CD8-positive, alpha-beta memory T cell (primary cell): ENCODE results near the gene KLHL2. TPM values are rescaled to one million over a fixed set of nuclear protein-coding genes. Genes with fewer than 3 reads are reported as not detected.
"Not testable (repeated sequence)": the region's sequence is repeated elsewhere in the genome, so short reads cannot be mapped to it uniquely, and the experiment has no call there.

Experiments used
- CTCF ChIA-PET: fragments of 350-600 bp; sonication (Branson Sonifier 250); formaldehyde crosslinking; loops from one replicate; lab custom pipeline; 2021; ENCODE audit warnings: antibody characterized with exemption; lab: Charles Lee
- POLR2A ChIA-PET: fragments of 350-600 bp; sonication (Branson Sonifier 250); formaldehyde crosslinking; loops from one replicate; lab custom pipeline; 2021; ENCODE audit warnings: antibody characterized with exemption; lab: Charles Lee
- DNase-seq, 5 donors: peaks; one replicate each; pipeline versions ENCODE4 v3.0.0 to v3.0.0-alpha.2; 2020 to 2022; ENCODE audit warnings: mixed read lengths in 1 of 5
- H3K27ac ChIP-seq: one replicate; pipeline ENCODE4 v1.7.0; 2013; ENCODE audit warnings: low read depth, mild to moderate bottlenecking, low read length, moderate library complexity
- H3K27me3 ChIP-seq: 2 replicates; pipeline ENCODE4 v1.7.0; 2013; ENCODE audit warnings: low read length, mild to moderate bottlenecking; ENCODE audit not compliant: insufficient read depth, poor library complexity, severe bottlenecking
- H3K36me3 ChIP-seq: 2 replicates; pipeline ENCODE4 v1.7.0; 2013; ENCODE audit warnings: mild to moderate bottlenecking, low read length, moderate library complexity; ENCODE audit not compliant: insufficient read depth
- H3K4me1 ChIP-seq: 2 replicates; pipeline ENCODE4 v1.7.0; 2013; ENCODE audit warnings: mild to moderate bottlenecking, low read length, moderate library complexity; ENCODE audit not compliant: insufficient read depth
- H3K4me3 ChIP-seq: 2 replicates; pipeline ENCODE4 v1.7.0; 2013; ENCODE audit warnings: mild to moderate bottlenecking, low read length
- H3K9me3 ChIP-seq: 2 replicates; pipeline ENCODE4 v1.7.0; 2013; ENCODE audit warnings: mild to moderate bottlenecking, low read length
- H3K27ac Mint-ChIP-seq, 8 donors: one replicate each; pipeline ENCODE4 v1.8.0; 2020 to 2021; ENCODE audit warnings: mixed read lengths in 8 of 8, mild to moderate bottlenecking in 6 of 8, inconsistent platforms in 3 of 8, moderate library complexity in 3 of 8
- H3K27me3 Mint-ChIP-seq, 2 donors: one replicate each; pipeline ENCODE4 v1.8.0; 2020 to 2021; ENCODE audit warnings: mixed read lengths in 2 of 2, mild to moderate bottlenecking in 1 of 2, moderate library complexity in 1 of 2
- H3K36me3 Mint-ChIP-seq, 3 donors: one replicate each; pipeline ENCODE4 v1.8.0; 2020 to 2021; ENCODE audit warnings: mixed read lengths in 3 of 3, inconsistent platforms in 1 of 3, mild to moderate bottlenecking in 1 of 3
- H3K4me1 Mint-ChIP-seq, 3 donors: one replicate each; pipeline ENCODE4 v1.8.0; 2020 to 2021; ENCODE audit warnings: mixed read lengths in 3 of 3, inconsistent platforms in 1 of 3, mild to moderate bottlenecking in 1 of 3
- H3K4me3 Mint-ChIP-seq, 7 donors: one replicate each; pipeline ENCODE4 v1.8.0; 2020 to 2021; ENCODE audit warnings: mixed read lengths in 7 of 7, mild to moderate bottlenecking in 6 of 7, moderate library complexity in 4 of 7, inconsistent platforms in 2 of 7
- H3K9me3 Mint-ChIP-seq, 5 donors: one replicate each; pipeline ENCODE4 v1.8.0; 2020 to 2022; ENCODE audit warnings: mixed read lengths in 5 of 5, mild to moderate bottlenecking in 3 of 5, moderate library complexity in 2 of 5, inconsistent platforms in 1 of 5
- polyA plus RNA-seq: library from polyadenylated mRNA; unstranded; fragments of 300-500 nt; fragmentation: Illumina TruSeq; gene quantifications from one replicate; pipeline ENCODE4 v1.2.3, GENCODE V29; 2021
- total RNA-seq, 2 experiments: library from RNA; stranded (reverse); gene quantifications; one replicate each; pipeline ENCODE4 v1.2.3, GENCODE V29; 2021

The KLHL2 gene
- total RNA-seq (10 to 100 TPM; 25.7 to 25.9 TPM), polyA plus RNA-seq (5.2 TPM)

- peak within 1 kb of the TSS; percentile 40 for H3K27ac ChIP-seq
- ChIA-PET POLR2A (interaction anchor here (0.5 to 1.6 kb wide), 3 partner anchors 13 to 120 kb away, joined by 3 to 9 read pairs (median 5); partner anchors contain the start of gene MSMO1), CTCF (no interaction called here)
- Mint-ChIP-seq H3K4me3 (peak within 1 kb of the TSS; percentile 92 to 96 (median 94)), H3K9me3 (no peaks in the 10 kb centered on the region), H3K4me1 (peaks cover 51 to 71% (median 70%) of the 10 kb centered on the region in 3 donors), H3K27ac (peak within 1 kb of the TSS; percentile 51 to 95 (median 91)), H3K36me3 (peaks cover 0 to 7% (median 0%) of the 10 kb centered on the region in 3 donors), H3K27me3 (no peaks in the 10 kb centered on the region)
- peak within 1 kb of the TSS; percentile 85 for H3K4me3 ChIP-seq
- no peaks in the 10 kb centered on the region for H3K36me3 ChIP-seq
- no peaks in the 10 kb centered on the region for H3K9me3 ChIP-seq
- H3K4me1 ChIP-seq = peaks cover 43% of the 10 kb centered on the region
- H3K27me3 ChIP-seq = no peaks in the 10 kb centered on the region
- peak; percentile 49 to 73 (median 68) for DNase-seq
Measured at GRCh38 chr4:165207431-165208220, at the start of gene KLHL2. KLHL2 (plus strand) TSS chr4:165207561; CDS start chr4:165207877, 316 bp downstream.

DNA sequence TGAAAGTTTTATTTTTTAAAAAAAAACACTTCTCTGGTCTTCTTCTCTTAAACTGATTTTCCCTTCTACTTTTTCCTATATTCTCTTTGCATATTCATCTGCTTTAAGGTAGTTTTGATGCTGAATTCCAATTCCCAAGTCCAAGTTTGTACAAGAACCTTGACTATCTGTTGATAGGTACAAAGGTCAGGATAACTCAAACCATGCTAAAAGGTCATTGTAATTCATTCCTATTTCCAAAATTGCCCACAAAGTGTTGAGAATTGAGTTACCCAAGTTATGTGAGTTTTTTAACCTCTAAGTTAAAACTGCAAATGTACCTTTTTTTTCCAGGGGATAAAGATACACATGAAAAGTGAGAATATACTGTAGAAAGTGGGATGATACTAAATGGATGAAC lies 48.6 kb upstream of the KLHL2 start:
- no peak for DNase-seq
- peaks cover 20 to 48% of the 10 kb centered on the region in 2 donors for H3K27me3 Mint-ChIP-seq
- no peaks in the 10 kb centered on the region for H3K9me3 ChIP-seq
- ChIA-PET CTCF (no interaction called here), POLR2A (no interaction called here)
- H3K27ac ChIP-seq = no peak overlapping the region
- H3K27ac Mint-ChIP-seq = peak overlapping the region in 1 of 8 donors; percentile 55
- no peaks in the 10 kb centered on the region for H3K27me3 ChIP-seq
- H3K36me3 Mint-ChIP-seq = no peaks in the 10 kb centered on the region
- H3K4me3 Mint-ChIP-seq = no peak overlapping the region
- H3K4me1 ChIP-seq = no peaks in the 10 kb centered on the region
- H3K36me3 ChIP-seq = no peaks in the 10 kb centered on the region
- H3K9me3 Mint-ChIP-seq = peaks cover 0 to 3% (median 0%) of the 10 kb centered on the region in 5 donors
- no peaks in the 10 kb centered on the region for H3K4me1 Mint-ChIP-seq
- H3K4me3 ChIP-seq = no peak overlapping the region

DNA sequence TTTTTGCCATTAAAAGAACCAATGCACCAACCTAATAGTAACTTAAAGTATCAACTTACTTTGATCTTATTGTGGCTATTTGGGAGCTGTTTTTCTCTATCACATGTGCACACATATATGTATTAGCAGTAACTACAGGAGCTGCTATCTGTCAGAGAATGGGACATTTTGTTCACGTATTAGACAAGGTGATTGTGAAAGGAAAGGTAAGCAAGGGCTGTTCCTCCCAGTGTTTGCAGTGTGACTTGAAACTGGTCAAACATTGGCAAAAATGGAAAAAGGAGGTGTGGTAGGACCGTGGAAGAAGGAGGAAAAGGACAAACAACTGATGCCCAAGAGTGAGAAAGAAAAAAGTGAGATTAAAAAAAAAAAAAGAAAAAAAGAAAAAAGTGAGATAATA lies 43.1 kb upstream of the KLHL2 start:
- Mint-ChIP-seq H3K4me1 (no peaks in the 10 kb centered on the region), H3K9me3 (peaks cover 0 to 7% (median 6%) of the 10 kb centered on the region in 5 donors), H3K36me3 (peaks cover 0 to 4% (median 0%) of the 10 kb centered on the region in 3 donors), H3K27me3 (peaks cover 11 to 42% of the 10 kb centered on the region in 2 donors), H3K27ac (no peak overlapping the region), H3K4me3 (no peak overlapping the region)
- CTCF ChIA-PET = interaction anchor here (1.3 to 1.6 kb wide), 2 partner anchors 12 to 14 kb away, joined by 3 read pairs; no protein-coding TSS in a partner anchor
- no peak for DNase-seq
- Histone ChIP-seq H3K27ac (no peak overlapping the region), H3K27me3 (no peaks in the 10 kb centered on the region), H3K4me1 (no peaks in the 10 kb centered on the region), H3K36me3 (no peaks in the 10 kb centered on the region), H3K9me3 (no peaks in the 10 kb centered on the region), H3K4me3 (no peak overlapping the region)
- POLR2A ChIA-PET = no interaction called here

- DNase-seq, H3K27ac ChIP-seq, CTCF ChIA-PET, H3K27ac Mint-ChIP-seq, H3K4me3 ChIP-seq, H3K27me3 ChIP-seq, H3K4me1 Mint-ChIP-seq, H3K36me3 ChIP-seq, POLR2A ChIA-PET, H3K36me3 Mint-ChIP-seq, H3K9me3 ChIP-seq, H3K4me3 Mint-ChIP-seq, H3K4me1 ChIP-seq, H3K9me3 Mint-ChIP-seq: not testable (repeated sequence)
- H3K27me3 Mint-ChIP-seq = peaks cover 11 to 32% of the 10 kb centered on the region in 2 donors
Measured at GRCh38 chr4:165166872-165167271, 40.5 kb upstream of the KLHL2 start.

- no peak overlapping the region for H3K4me3 Mint-ChIP-seq
- Histone ChIP-seq H3K9me3 (no peaks in the 10 kb centered on the region), H3K36me3 (no peaks in the 10 kb centered on the region), H3K4me1 (no peaks in the 10 kb centered on the region), H3K27me3 (no peaks in the 10 kb centered on the region), H3K27ac (no peak overlapping the region), H3K4me3 (no peak overlapping the region)
- H3K4me1 Mint-ChIP-seq = no peaks in the 10 kb centered on the region
- peaks cover 0 to 4% (median 0%) of the 10 kb centered on the region in 3 donors for H3K36me3 Mint-ChIP-seq
- DNase-seq = no peak
- CTCF ChIA-PET = no interaction called here
- POLR2A ChIA-PET = no interaction called here
- peaks cover 0 to 7% (median 6%) of the 10 kb centered on the region in 5 donors for H3K9me3 Mint-ChIP-seq
- H3K27me3 Mint-ChIP-seq = peaks cover 11 to 34% of the 10 kb centered on the region in 2 donors
- H3K27ac Mint-ChIP-seq = no peak overlapping the region
Measured at GRCh38 chr4:165167650-165168049, 39.7 kb upstream of the KLHL2 start.

GRCh38 chr4:165170819-165171218 lies 36.5 kb upstream of the KLHL2 start:
- no peak overlapping the region for H3K4me3 Mint-ChIP-seq
- CTCF ChIA-PET = interaction anchor here (0.9 kb wide), 1 partner anchor 12 kb away, joined by 3 read pairs; no protein-coding TSS in a partner anchor
- H3K9me3 Mint-ChIP-seq = peaks cover 0 to 10% (median 7%) of the 10 kb centered on the region in 5 donors

DNA sequence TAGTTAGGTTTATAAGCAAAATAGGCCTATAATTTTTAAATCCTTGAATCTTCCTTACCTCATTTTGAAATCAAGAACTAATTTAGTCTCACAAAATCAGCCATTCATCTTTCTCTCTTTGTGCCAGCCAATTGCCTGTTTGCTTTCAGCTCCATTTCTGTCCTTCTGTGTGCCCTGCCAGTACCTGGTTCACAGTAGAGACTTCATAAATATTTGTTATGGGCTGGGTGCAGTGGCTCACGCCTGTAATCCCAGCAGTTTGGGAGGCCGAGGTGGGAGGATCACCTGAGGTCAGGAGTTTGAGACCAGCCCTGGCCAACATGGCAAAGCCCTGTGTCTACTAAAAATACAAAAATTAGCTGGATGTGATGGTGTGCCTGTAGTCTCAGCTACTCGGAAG lies 31.9 kb upstream of the KLHL2 start:
- H3K9me3 Mint-ChIP-seq, H3K27me3 ChIP-seq, H3K36me3 Mint-ChIP-seq, H3K27ac Mint-ChIP-seq, H3K36me3 ChIP-seq, H3K4me3 Mint-ChIP-seq, H3K4me3 ChIP-seq, POLR2A ChIA-PET, H3K4me1 Mint-ChIP-seq, H3K27ac ChIP-seq, DNase-seq, H3K4me1 ChIP-seq, H3K9me3 ChIP-seq: not testable (repeated sequence)
- CTCF ChIA-PET = interaction anchor here (1.3 kb wide), 1 partner anchor 11 kb away, joined by 3 read pairs; no protein-coding TSS in a partner anchor
- peaks cover 10 to 40% of the 10 kb centered on the region in 2 donors for H3K27me3 Mint-ChIP-seq

More at GRCh38 chr4:165170819-165171218, 36.5 kb upstream of the KLHL2 start:
- Mint-ChIP-seq H3K27me3 (peaks cover 8 to 34% of the 10 kb centered on the region in 2 donors), H3K36me3 (no peaks in the 10 kb centered on the region), H3K27ac (no peak overlapping the region), H3K4me1 (no peaks in the 10 kb centered on the region)
- POLR2A ChIA-PET = no interaction called here
- Histone ChIP-seq H3K9me3 (no peaks in the 10 kb centered on the region), H3K4me3 (no peak overlapping the region), H3K27me3 (no peaks in the 10 kb centered on the region), H3K27ac (no peak overlapping the region), H3K36me3 (no peaks in the 10 kb centered on the region), H3K4me1 (no peaks in the 10 kb centered on the region)
- DNase-seq = no peak

- no peak overlapping the region for H3K4me3 ChIP-seq
- H3K36me3 ChIP-seq = no peaks in the 10 kb centered on the region
- H3K4me1 ChIP-seq = no peaks in the 10 kb centered on the region
- no peak for DNase-seq
- H3K27me3 ChIP-seq = no peaks in the 10 kb centered on the region
- H3K36me3 Mint-ChIP-seq = no peaks in the 10 kb centered on the region
- peaks cover 0 to 7% (median 0%) of the 10 kb centered on the region in 5 donors for H3K9me3 Mint-ChIP-seq
- H3K9me3 ChIP-seq = no peaks in the 10 kb centered on the region
- no peak overlapping the region for H3K27ac Mint-ChIP-seq
- no peak overlapping the region for H3K27ac ChIP-seq
- ChIA-PET CTCF (interaction anchor here (1.3 kb wide), 1 partner anchor 11 kb away, joined by 3 read pairs; no protein-coding TSS in a partner anchor), POLR2A (no interaction called here)
- H3K27me3 Mint-ChIP-seq = peaks cover 10 to 40% of the 10 kb centered on the region in 2 donors
- H3K4me1 Mint-ChIP-seq = no peaks in the 10 kb centered on the region
- H3K4me3 Mint-ChIP-seq = no peak overlapping the region
Measured at GRCh38 chr4:165175879-165176278, 31.5 kb upstream of the KLHL2 start.
